Esophagus (tissue), 2 donors: Measurements from ENCODE around the gene UTP3. TPM values are rescaled to one million over a fixed set of nuclear protein-coding genes. Genes with fewer than 3 reads are reported as not detected.
"Not testable (repeated sequence)": the region's sequence is repeated elsewhere in the genome, so short reads cannot be mapped to it uniquely, and the experiment has no call there.

Experiments
- H3K27ac ChIP-seq, 2 donors: one replicate each; pipeline ENCODE4 v1.5.1; 2013; ENCODE audit warnings: low read depth in 2 of 2, mild to moderate bottlenecking in 2 of 2, inconsistent platforms in 1 of 2, low read length in 1 of 2, moderate library complexity in 1 of 2
- H3K27me3 ChIP-seq, 2 donors: one replicate each; pipeline ENCODE4 v1.6.1; 2013; ENCODE audit warnings: low read length in 2 of 2, control low read depth in 1 of 2, mild to moderate bottlenecking in 1 of 2; ENCODE audit not compliant: insufficient read depth in 2 of 2, control insufficient read depth in 1 of 2
- H3K36me3 ChIP-seq, 2 donors: one replicate each; pipeline ENCODE4 v1.6.1; 2013; ENCODE audit warnings: low read length in 1 of 2; ENCODE audit not compliant: control insufficient read depth in 2 of 2, insufficient read depth in 2 of 2
- H3K4me1 ChIP-seq, 2 donors: one replicate each; pipeline ENCODE4 v1.6.1; 2013; ENCODE audit warnings: low read length in 1 of 2; ENCODE audit not compliant: control insufficient read depth in 2 of 2, insufficient read depth in 2 of 2
- H3K4me3 ChIP-seq, 2 donors: one replicate each; pipeline ENCODE4 v1.5.1; 2013; ENCODE audit warnings: low read length in 2 of 2, mild to moderate bottlenecking in 2 of 2, low read depth in 1 of 2, moderate library complexity in 1 of 2
- H3K9me3 ChIP-seq, 2 donors: one replicate each; pipeline ENCODE4 v1.6.1; 2013; ENCODE audit warnings: mild to moderate bottlenecking in 2 of 2, low read depth in 1 of 2, low read length in 1 of 2, moderate library complexity in 1 of 2; ENCODE audit not compliant: control insufficient read depth in 2 of 2, insufficient read depth in 1 of 2
- WGBS, 2 donors: extraction: QIAGEN DNeasy Blood & Tissue Kit; methylation state at CpG; one replicate each; pipeline ENCODE4 v1.1.7; 2013; 5-methylcytosine and 5-hydroxymethylcytosine counted together
- polyA plus RNA-seq, 2 donors: library from polyadenylated mRNA; stranded (reverse); fragments of 200-250 nt; gene quantifications; one replicate each; pipeline ENCODE4 v1.2.3, GENCODE V29; 2013
- donor health status: healthy with polysubstance abuse.
- donor health status: Bipolar disorder and iron deficiency.

The UTP3 gene
- polyA plus RNA-seq, 2 donors = 19.9 to 24.2 TPM

- 77 to 78% methylated on average over 1 of the region's 1 CpG for WGBS, 2 donors
Observed at GRCh38 chr4:70725633-70726032, 37.3 kb downstream of the UTP3 start.

DNA sequence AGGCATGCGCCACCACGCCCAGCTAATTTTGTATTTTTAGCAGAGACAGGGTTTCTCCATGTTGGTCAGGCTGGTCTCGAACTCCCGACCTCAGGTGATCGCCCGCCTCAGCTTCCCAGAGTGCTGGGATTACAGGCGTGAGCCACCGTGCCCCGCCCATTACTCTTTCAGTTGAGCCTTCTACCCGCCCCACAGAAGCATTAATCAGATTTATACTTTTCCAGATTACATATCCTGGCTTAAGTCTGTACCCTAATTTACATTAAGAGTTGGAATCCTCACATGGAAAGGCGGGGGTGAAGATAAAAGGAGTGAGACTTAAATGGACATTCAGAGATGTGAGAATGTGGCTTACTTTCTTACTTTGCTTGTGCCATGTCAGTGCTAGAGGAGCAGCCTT is 38.2 kb downstream of the UTP3 start:
- H3K4me3 ChIP-seq, H3K4me1 ChIP-seq: not testable (repeated sequence)
- 94 to 95% methylated on average over 11 of the region's 11 CpGs for WGBS, 2 donors

More at GRCh38 chr4:70725633-70726032, 37.3 kb downstream of the UTP3 start:
- H3K9me3 ChIP-seq = no peaks in the 10 kb centered on the region
- H3K27ac ChIP-seq = no peak overlapping the region
- no peaks in the 10 kb centered on the region for H3K27me3 ChIP-seq
- H3K4me3 ChIP-seq = no peak overlapping the region
- no peaks in the 10 kb centered on the region for H3K36me3 ChIP-seq
- H3K4me1 ChIP-seq = no peaks in the 10 kb centered on the region

DNA sequence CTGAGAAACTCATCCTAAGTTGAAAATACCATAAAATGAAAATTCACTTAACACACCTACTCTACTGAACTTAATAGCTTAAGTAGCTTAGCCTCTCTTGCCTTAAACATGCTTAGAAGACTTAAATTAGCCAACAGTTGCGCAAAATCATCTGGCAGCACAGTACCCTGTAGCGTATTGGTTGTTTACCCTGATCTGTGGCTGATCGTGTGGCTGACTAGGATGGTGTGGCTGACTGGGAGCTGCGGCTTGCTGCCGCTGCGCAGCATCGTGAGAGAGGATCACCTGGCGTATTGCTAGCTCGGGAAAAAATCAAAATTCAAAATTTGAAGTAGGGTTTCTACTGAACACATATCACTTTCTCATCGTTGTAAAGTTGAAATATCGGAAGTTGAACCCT is 39.8 kb downstream of the UTP3 start:
- WGBS, 2 donors = 88% methylated on average over 11 of the region's 11 CpGs
- H3K4me3 ChIP-seq = no peak overlapping the region
- no peak overlapping the region for H3K27ac ChIP-seq
- H3K4me1 ChIP-seq = no peaks in the 10 kb centered on the region
- no peaks in the 10 kb centered on the region for H3K9me3 ChIP-seq
- no peaks in the 10 kb centered on the region for H3K36me3 ChIP-seq
- no peaks in the 10 kb centered on the region for H3K27me3 ChIP-seq

More for the DNA sequence above, 38.2 kb downstream of the UTP3 start:
- H3K36me3 ChIP-seq, H3K9me3 ChIP-seq, H3K27ac ChIP-seq, H3K27me3 ChIP-seq: not testable (repeated sequence)

DNA sequence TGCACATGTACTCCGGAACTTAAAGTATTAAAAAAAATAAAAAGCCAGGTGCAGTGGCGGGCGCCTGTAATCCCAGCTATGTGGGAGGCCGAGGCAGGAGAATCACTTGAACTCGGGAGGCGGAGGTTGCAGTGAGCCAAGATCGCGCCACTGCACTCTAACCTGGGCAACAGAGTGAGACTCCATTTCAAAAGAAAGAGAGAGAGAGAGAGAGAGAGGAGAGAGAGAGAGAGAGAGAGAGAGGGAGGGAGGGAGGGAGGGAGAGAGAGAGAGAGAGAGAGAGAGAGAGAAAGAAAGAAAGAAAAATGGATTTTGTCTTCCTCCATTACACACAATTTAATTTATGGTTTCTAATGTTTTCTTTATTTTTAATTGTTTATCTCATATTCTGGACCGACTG is 44.5 kb downstream of the UTP3 start:
- WGBS, 2 donors = 92 to 95% methylated on average over 9 of the region's 9 CpGs
- H3K9me3 ChIP-seq, H3K4me1 ChIP-seq, H3K36me3 ChIP-seq, H3K27ac ChIP-seq, H3K27me3 ChIP-seq, H3K4me3 ChIP-seq: not testable (repeated sequence)

- Histone ChIP-seq H3K27ac (peak overlapping the region; percentile 58 to 83), H3K27me3 (no peaks in the 10 kb centered on the region), H3K9me3 (no peaks in the 10 kb centered on the region), H3K36me3 (peaks cover 0 to 2% of the 10 kb centered on the region in 2 donors), H3K4me1 (no peaks in the 10 kb centered on the region), H3K4me3 (peak overlapping the region in 1 of 2 donors; percentile 50)
- 2% methylated on average over 5 of the region's 5 CpGs for WGBS, 2 donors
Observed at GRCh38 chr4:70734168-70734954, 46.0 kb downstream of the UTP3 start.

GRCh38 chr4:70734971-70735370 is 46.6 kb downstream of the UTP3 start:
- Histone ChIP-seq H3K27me3 (no peaks in the 10 kb centered on the region), H3K36me3 (peaks cover 0 to 2% of the 10 kb centered on the region in 2 donors), H3K9me3 (no peaks in the 10 kb centered on the region), H3K27ac (peak overlapping the region; percentile 75 to 83), H3K4me3 (peak overlapping the region in 1 of 2 donors; percentile 50), H3K4me1 (no peaks in the 10 kb centered on the region)
- WGBS, 2 donors = 10 to 11% methylated on average over 3 of the region's 3 CpGs

DNA sequence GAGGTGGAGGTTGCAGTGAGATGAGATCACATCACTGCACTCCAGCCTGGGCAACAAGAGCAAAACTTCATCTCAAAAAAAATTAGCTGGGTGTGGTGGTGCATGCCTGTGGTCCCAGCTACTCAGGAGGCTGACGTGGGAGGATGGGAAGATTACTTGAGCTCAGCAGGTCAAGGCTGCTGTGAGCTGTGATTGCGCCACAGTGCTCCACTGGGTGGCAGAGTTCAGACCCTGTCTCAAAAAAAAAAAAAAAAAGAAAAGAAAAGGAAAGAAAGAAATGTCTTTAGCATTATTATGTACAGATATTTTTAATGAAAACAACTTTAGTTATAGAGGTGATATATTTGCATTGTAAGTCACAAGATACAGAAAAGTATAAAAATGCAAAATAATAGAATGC is 47.6 kb downstream of the UTP3 start:
- not testable (repeated sequence) for H3K27me3 ChIP-seq, H3K36me3 ChIP-seq, H3K9me3 ChIP-seq, H3K27ac ChIP-seq, H3K4me1 ChIP-seq, H3K4me3 ChIP-seq
- 55 to 66% methylated on average over 2 of the region's 2 CpGs for WGBS, 2 donors

- Histone ChIP-seq H3K36me3 (peaks cover 0 to 2% of the 10 kb centered on the region in 2 donors), H3K27me3 (no peaks in the 10 kb centered on the region), H3K4me1 (no peaks in the 10 kb centered on the region), H3K27ac (no peak overlapping the region), H3K4me3 (no peak overlapping the region), H3K9me3 (no peaks in the 10 kb centered on the region)
- 78 to 84% methylated on average over 1 of the region's 1 CpG for WGBS, 2 donors
Observed at GRCh38 chr4:70737006-70737405, 48.7 kb downstream of the UTP3 start.

GRCh38 chr4:70737409-70737808 is 49.1 kb downstream of the UTP3 start:
- Histone ChIP-seq H3K27me3 (no peaks in the 10 kb centered on the region), H3K4me1 (no peaks in the 10 kb centered on the region), H3K27ac (no peak overlapping the region), H3K9me3 (no peaks in the 10 kb centered on the region), H3K36me3 (peaks cover 0 to 2% of the 10 kb centered on the region in 2 donors), H3K4me3 (no peak overlapping the region)
- WGBS, 2 donors = 88 to 93% methylated on average over 2 of the region's 2 CpGs
